HG03575 (cell line): Measurements from ENCODE around the gene ESR1.

Experiments used
- ATAC-seq: cut with Tn5 transposase; IDR thresholded peaks from one replicate; pipeline ENCODE4 v1.9.1; 2021; ENCODE audit not compliant: unreplicated experiment, insufficient number of reproducible peaks, low FRiP score; ENCODE audit errors: extremely low read depth

Gene ESR1

GRCh38 chr6:151807513-151808370 lies at the start of gene ESR1:
Gene ESR1, plus strand, starts transcription at chr6:151807682. Its CDS starts 231 bp downstream, at chr6:151807913.
- ATAC-seq, result no peak

GRCh38 chr6:151760486-151760885 lies 47.0 kb upstream of the ESR1 start:
- no peak for ATAC-seq

GRCh38 chr6:151761851-151762250 lies 45.6 kb upstream of the ESR1 start:
- ATAC-seq, result no peak

GRCh38 chr6:151762817-151763216 lies 44.7 kb upstream of the ESR1 start:
- no peak for ATAC-seq

- no peak for ATAC-seq
Measured at GRCh38 chr6:151763303-151763702, 44.2 kb upstream of the ESR1 start.

GRCh38 chr6:151763938-151764680 lies 43.4 kb upstream of the ESR1 start:
- ATAC-seq, result no peak

- ATAC-seq, result no peak
Measured at GRCh38 chr6:151765444-151765886, 42.0 kb upstream of the ESR1 start.

GRCh38 chr6:151772446-151772845 lies 35.0 kb upstream of the ESR1 start:
- no peak for ATAC-seq

GRCh38 chr6:151773382-151773781 lies 34.1 kb upstream of the ESR1 start:
- no peak for ATAC-seq

- ATAC-seq, result no peak
Measured at GRCh38 chr6:151782560-151782959, 24.9 kb upstream of the ESR1 start.

GRCh38 chr6:151783692-151784091 lies 23.8 kb upstream of the ESR1 start:
- no peak for ATAC-seq

- ATAC-seq, result no peak
Measured at GRCh38 chr6:151784441-151785214, 22.9 kb upstream of the ESR1 start.

GRCh38 chr6:151796842-151797530 lies 10.5 kb upstream of the ESR1 start:
- no peak for ATAC-seq

GRCh38 chr6:151803743-151804142 lies 3.7 kb upstream of the ESR1 start:
- no peak for ATAC-seq

- ATAC-seq, result no peak
Measured at GRCh38 chr6:151804585-151805285, 2.7 kb upstream of the ESR1 start.

- ATAC-seq, result no peak
Measured at GRCh38 chr6:151805286-151805840, 2.1 kb upstream of the ESR1 start.

GRCh38 chr6:151806757-151807512 lies 547 bp upstream of the ESR1 start:
- ATAC-seq, result no peak
